GM21576 (cell line): Measurements from ENCODE around the gene GJA1.
"Not testable (repeated sequence)": the region's sequence is repeated elsewhere in the genome, so short reads cannot be mapped to it uniquely, and the experiment has no call there.

ENCODE experiments used
- ATAC-seq: cut with Tn5 transposase; IDR thresholded peaks from one replicate; pipeline ENCODE4 v1.9.1; 2021; ENCODE audit warnings: mild to moderate bottlenecking, moderate library complexity; ENCODE audit not compliant: unreplicated experiment

Gene GJA1

GRCh38 chr6:121436960-121437850 is 1.8 kb downstream of the GJA1 start:
- ATAC-seq: no peak

- no peak for ATAC-seq
Measured at GRCh38 chr6:121437851-121438651, 2.6 kb downstream of the GJA1 start.

- ATAC-seq: no peak
Measured at GRCh38 chr6:121438869-121439268, 3.4 kb downstream of the GJA1 start.

- ATAC-seq: no peak
Measured at GRCh38 chr6:121439475-121439874, 4.0 kb downstream of the GJA1 start.

- no peak for ATAC-seq
Measured at GRCh38 chr6:121439926-121440325, 4.5 kb downstream of the GJA1 start.

- no peak for ATAC-seq
Measured at GRCh38 chr6:121441477-121441876, 6.0 kb downstream of the GJA1 start.

- no peak for ATAC-seq
Measured at GRCh38 chr6:121442576-121442975, 7.1 kb downstream of the GJA1 start.

- no peak for ATAC-seq
Measured at GRCh38 chr6:121443971-121444541, 8.6 kb downstream of the GJA1 start.

GRCh38 chr6:121446705-121447104 is 11.3 kb downstream of the GJA1 start:
- not testable (repeated sequence) for ATAC-seq

GRCh38 chr6:121447746-121448145 is 12.3 kb downstream of the GJA1 start:
- ATAC-seq: not testable (repeated sequence)

GRCh38 chr6:121448528-121448927 is 13.1 kb downstream of the GJA1 start:
- not testable (repeated sequence) for ATAC-seq

GRCh38 chr6:121449331-121449730 is 13.9 kb downstream of the GJA1 start:
- no peak for ATAC-seq

GRCh38 chr6:121450242-121450641 is 14.8 kb downstream of the GJA1 start:
- ATAC-seq: no peak

- no peak for ATAC-seq
Measured at GRCh38 chr6:121451250-121451649, 15.8 kb downstream of the GJA1 start.

GRCh38 chr6:121453191-121453590 is 17.7 kb downstream of the GJA1 start:
- ATAC-seq: no peak

- peak; percentile 85 for ATAC-seq
Measured at GRCh38 chr6:121460170-121460569, 24.7 kb downstream of the GJA1 start.

GRCh38 chr6:121463087-121463486 is 27.6 kb downstream of the GJA1 start:
- ATAC-seq: no peak

- no peak for ATAC-seq
Measured at GRCh38 chr6:121465101-121465500, 29.7 kb downstream of the GJA1 start.

GRCh38 chr6:121479486-121480098 is 44.1 kb downstream of the GJA1 start:
- no peak for ATAC-seq

GRCh38 chr6:121480099-121480713 is 44.8 kb downstream of the GJA1 start:
- no peak for ATAC-seq
